Endothelial cell of umbilical vein (primary cell): ENCODE measurements around the gene CFAP68. TPM values are rescaled to one million over a fixed set of nuclear protein-coding genes. Genes with fewer than 3 reads are reported as not detected.

ENCODE experiments used
- BruUV-seq: library from RNA; stranded (reverse); fragments of 400-500 nt; replicated peaks from 2 replicates; lab custom pipeline; 2021; lab: Mats Ljungman, UMichigan
- CTCF ChIA-PET: fragments of 300-600, 350-600 bp; sonication (Branson Sonifier 250); formaldehyde crosslinking; loops from one replicate; lab custom pipeline; 2021; ENCODE audit warnings: antibody characterized with exemption, inconsistent platforms; lab: Charles Lee
- POLR2A ChIA-PET: fragments of 300-600, 350-600 bp; sonication (Branson Sonifier 250); formaldehyde crosslinking; loops from one replicate; lab custom pipeline; 2021; ENCODE audit warnings: antibody characterized with exemption, inconsistent platforms; lab: Charles Lee
- DNase-seq: peaks from one replicate; pipeline ENCODE4 v3.0.0-alpha.2; 2011; ENCODE audit warnings: low read depth, low spot score
- FAIRE-seq: peaks from 2 replicates; lab custom pipeline; 2011; peaks lifted over from hg19 to GRCh38; lab: Jason Lieb, UNC
- H2AFZ ChIP-seq: 2 replicates; pipeline ENCODE4 v1.6.0; 2012; ENCODE audit warnings: low read depth, low read length, control low read depth, inconsistent platforms
- H3K27ac ChIP-seq: 2 replicates; pipeline ENCODE4 v1.5.1; 2011; ENCODE audit warnings: low read depth, mild to moderate bottlenecking, control low read depth, low read length, moderate library complexity; ENCODE audit not compliant: insufficient read depth
- H3K27me3 ChIP-seq, 2 experiments: 2 replicates each; pipeline versions ENCODE4 v1.6.0 to v1.6.1; 2011; ENCODE audit warnings: low read length in 2 of 2, mixed read lengths in 1 of 2; ENCODE audit not compliant: control insufficient read depth in 2 of 2, insufficient read depth in 2 of 2
- H3K36me3 ChIP-seq, 2 experiments: 2 replicates in 1 of 2; 3 replicates in 1 of 2; pipeline ENCODE4 v1.5.1; 2011; ENCODE audit warnings: low read length in 2 of 2, mild to moderate bottlenecking in 1 of 2, moderate library complexity in 1 of 2; ENCODE audit not compliant: control insufficient read depth in 2 of 2, insufficient read depth in 2 of 2; ENCODE audit errors: extremely low read depth in 1 of 2
- H3K4me1 ChIP-seq: 3 replicates; pipeline ENCODE4 v1.5.1; 2011; ENCODE audit warnings: mild to moderate bottlenecking, low read length; ENCODE audit not compliant: control insufficient read depth, insufficient read depth; ENCODE audit errors: extremely low read depth
- H3K4me2 ChIP-seq: 2 replicates; pipeline ENCODE4 v1.6.1; 2011; ENCODE audit warnings: low read length, control low read depth, mixed read lengths; ENCODE audit not compliant: insufficient read depth
- H3K4me3 ChIP-seq, 3 experiments: fragments of 200-600 bp in 1 of 3; sonication (generic), shearing (Covaris generic) in 1 of 3; replicated peaks in 1 of 3; 2 replicates each; pipeline ENCODE4 v1.5.1; 2011 to 2016; ENCODE audit warnings: control low read depth in 3 of 3, low read length in 3 of 3, mild to moderate bottlenecking in 2 of 3, inconsistent platforms in 1 of 3, low read depth in 1 of 3, moderate library complexity in 1 of 3; ENCODE audit not compliant: insufficient read depth in 1 of 3
- H3K79me2 ChIP-seq: 2 replicates; pipeline ENCODE4 v1.6.0; 2012; ENCODE audit warnings: low read length, inconsistent platforms; ENCODE audit not compliant: control insufficient read depth, insufficient read depth
- H3K9ac ChIP-seq: replicated peaks from 2 replicates; pipeline ENCODE3; 2011; ENCODE audit warnings: low read length, control low read depth; ENCODE audit not compliant: insufficient read depth; ENCODE audit errors: extremely low read depth
- H3K9me1 ChIP-seq: replicated peaks from 3 replicates; pipeline ENCODE4 v1.6.0; 2011; ENCODE audit warnings: mild to moderate bottlenecking, low read length; ENCODE audit not compliant: control insufficient read depth, insufficient read depth; ENCODE audit errors: extremely low read depth
- H3K9me3 ChIP-seq: replicated peaks from 2 replicates; pipeline ENCODE4 v1.5.1; 2012; ENCODE audit warnings: low read length, inconsistent platforms; ENCODE audit not compliant: control insufficient read depth, insufficient read depth
- H4K20me1 ChIP-seq: replicated peaks from 2 replicates; pipeline ENCODE3; 2011; ENCODE audit warnings: mild to moderate bottlenecking, low read length; ENCODE audit not compliant: control insufficient read depth, insufficient read depth; ENCODE audit errors: extremely low read depth
- CTCF ChIP-seq, 2 donors: IDR thresholded peaks; 1 replicate in 1 of 2; 2 replicates in 1 of 2; pipeline ENCODE4 v1.5.1; 2011; ENCODE audit warnings: low read length in 2 of 2, mild to moderate bottlenecking in 2 of 2, moderate library complexity in 2 of 2, control low read depth in 1 of 2, inconsistent platforms in 1 of 2, low read depth in 1 of 2; ENCODE audit not compliant: insufficient read depth in 1 of 2; ENCODE audit errors: extremely low read depth in 1 of 2
- EZH2 ChIP-seq: IDR thresholded peaks from 2 replicates; pipeline ENCODE4 v1.6.1; 2012; ENCODE audit warnings: borderline replicate concordance, low read depth, mild to moderate bottlenecking, moderate library complexity, low read length, inconsistent platforms; ENCODE audit not compliant: severe bottlenecking
- FOS ChIP-seq: IDR thresholded peaks from 2 replicates; pipeline ENCODE4 v1.6.1; 2011; ENCODE audit warnings: mild to moderate bottlenecking, low read length, moderate library complexity, borderline replicate concordance; ENCODE audit not compliant: insufficient read depth
- GATA2 ChIP-seq: IDR thresholded peaks from 2 replicates; pipeline ENCODE4 v1.7.0; 2011; ENCODE audit warnings: low read depth, mild to moderate bottlenecking, moderate library complexity, mixed read lengths, low read length; ENCODE audit not compliant: insufficient read length, insufficient read depth
- JUN ChIP-seq: IDR thresholded peaks from 2 replicates; pipeline ENCODE4 v1.6.1; 2011; ENCODE audit warnings: borderline replicate concordance, low read depth; ENCODE audit not compliant: insufficient read length, insufficient read depth
- MAX ChIP-seq: IDR thresholded peaks from 2 replicates; pipeline ENCODE4 v1.6.1; 2011; ENCODE audit not compliant: insufficient read depth, insufficient read length
- MYC ChIP-seq: IDR thresholded peaks from one replicate; pipeline ENCODE4 v1.6.1; 2011; ENCODE audit warnings: mild to moderate bottlenecking, low read depth, low read length
- POLR2A ChIP-seq: IDR thresholded peaks from 2 replicates; pipeline ENCODE4 v1.6.1; 2012; ENCODE audit warnings: low read depth, mild to moderate bottlenecking, control low read depth, low read length
- POLR2AphosphoS5 ChIP-seq: IDR thresholded peaks from 2 replicates; pipeline ENCODE4 v1.6.1; 2012; ENCODE audit warnings: low read depth, mild to moderate bottlenecking, control low read depth, low read length, moderate library complexity; ENCODE audit not compliant: insufficient read depth
- dilution Hi-C: fragments of 300-500 bp; cut with MboI; formaldehyde crosslinking; loops from one replicate; pipeline ENCODE4 v1.15.0; 2019; ENCODE audit warnings: low sequenced_read_pairs; ENCODE audit not compliant: extremely low pct_ligation_motif_present
- intact Hi-C: fragments of 100-400 bp; cut with micrococcal nuclease; formaldehyde crosslinking; loops from one replicate; pipeline ENCODE4 v1.10.0; 2022
- polyA plus RNA-seq, 4 experiments: library from polyadenylated mRNA; depleted of rRNA in 3 of 4; stranded (reverse) in 3 of 4; unstranded in 1 of 4; fragments of >200 nt; gene quantifications; 2 replicates each; pipeline versions ENCODE4 v1.2.1 to v1.2.3, GENCODE V29; 2011 to 2012; ENCODE audit warnings: missing spikeins in 1 of 4
- total RNA-seq: library from RNA; stranded (reverse); gene quantifications from 2 replicates; pipeline ENCODE4 v1.2.3, GENCODE V29; 2021

Gene CFAP68
- total and polyA plus RNA-seq, 2 donors (not counting 3 experiments of a cell fraction or from before 2014, with no cell fraction given): 7.4 to 10.6 TPM

- H3K9me3 ChIP-seq: no peaks in the 10 kb centered on the region
- dilution Hi-C loops: no loop called here
- no peak overlapping the region for H3K4me3 ChIP-seq
- no peak overlapping the region for H3K4me2 ChIP-seq
- ChIA-PET POLR2A (no interaction called here), CTCF (interaction anchor here (1.2 kb wide), 1 partner anchor 9 kb away, joined by 4 read pairs; no protein-coding TSS in a partner anchor)
- H3K9ac ChIP-seq: no peak overlapping the region
- H3K27ac ChIP-seq: no peak overlapping the region
- intact Hi-C loops: no loop called here
- H3K4me1 ChIP-seq: peaks cover 9% of the 10 kb centered on the region
- no peaks in the 10 kb centered on the region for H3K36me3 ChIP-seq
- FAIRE-seq (no peak), DNase-seq (no peak)
- no peaks in the 10 kb centered on the region for H3K27me3 ChIP-seq
- no TSS peak for BruUV-seq
- H3K9me1 ChIP-seq: no peaks in the 10 kb centered on the region
- H4K20me1 ChIP-seq: no peaks in the 10 kb centered on the region
- no peak overlapping the region for H2AFZ ChIP-seq
- TF ChIP-seq EZH2: no peak
- TF ChIP-seq JUN: no peak
- no peak for TF ChIP-seq MYC
- no peak for TF ChIP-seq POLR2A
- TF ChIP-seq FOS: no peak
- no peak for TF ChIP-seq CTCF (IDR thresholded peaks at IDR 0.05; ENCODE audit: extremely low read depth in 1 of 2, insufficient read depth in 1 of 2, low read depth in 1 of 2, low read length in 2 of 2)
- TF ChIP-seq POLR2AphosphoS5: no peak
- TF ChIP-seq MAX: no peak
- no peak for TF ChIP-seq GATA2
- H3K79me2 ChIP-seq: no peaks in the 10 kb centered on the region
Measured at GRCh38 chr11:111917788-111918187, 38.4 kb downstream of the CFAP68 start.
